H1 (cell line): ENCODE measurements around the gene IFI27L1. TPM values are rescaled to one million over a fixed set of nuclear protein-coding genes. Genes with fewer than 3 reads are reported as not detected.

Experiments used
- CTCF ChIA-PET: fragments of 300-600 bp; sonication (Branson Sonifier 250); formaldehyde crosslinking; loops from one replicate; lab custom pipeline; 2021; ENCODE audit not compliant: partially characterized antibody; lab: Charles Lee
- POLR2A ChIA-PET: fragments of 300-600 bp; sonication (Branson Sonifier 250); formaldehyde crosslinking; loops from one replicate; lab custom pipeline; 2021; ENCODE audit warnings: inconsistent platforms; ENCODE audit not compliant: partially characterized antibody; lab: Charles Lee
- DNase-seq, 2 experiments: peaks; one replicate each; pipeline versions ENCODE4 v3.0.0 to v3.0.0-alpha.2; 2010 to 2022; ENCODE audit warnings: low spot score in 2 of 2, low read depth in 1 of 2, mixed read lengths in 1 of 2
- FAIRE-seq: peaks from 2 replicates; lab custom pipeline; 2011; peaks lifted over from hg19 to GRCh38; lab: Jason Lieb, UNC
- H2AFZ ChIP-seq: 2 replicates; pipeline ENCODE4 v1.8.1; 2012; ENCODE audit warnings: low read length, inconsistent platforms
- H2AK5ac ChIP-seq: 2 replicates; pipeline ENCODE4 v1.6.1; 2013; ENCODE audit warnings: low read depth, low read length
- H2BK120ac ChIP-seq: replicated peaks from 2 replicates; pipeline ENCODE3; 2013; ENCODE audit warnings: low read depth, low read length, inconsistent platforms
- H2BK12ac ChIP-seq: 2 replicates; pipeline ENCODE4 v1.6.1; 2013; ENCODE audit warnings: low read depth, low read length
- H2BK15ac ChIP-seq: 2 replicates; pipeline ENCODE4 v1.6.1; 2013; ENCODE audit warnings: low read length
- H2BK20ac ChIP-seq: 2 replicates; pipeline ENCODE4 v1.6.1; 2013; ENCODE audit warnings: low read length
- H2BK5ac ChIP-seq: 2 replicates; pipeline ENCODE4 v1.6.1; 2013; ENCODE audit warnings: low read depth, low read length
- H3K14ac ChIP-seq: 2 replicates; pipeline ENCODE4 v1.6.1; 2013; ENCODE audit warnings: inconsistent platforms; ENCODE audit not compliant: insufficient read length
- H3K18ac ChIP-seq: 2 replicates; pipeline ENCODE4 v1.6.1; 2013; ENCODE audit warnings: low read length; ENCODE audit errors: extremely low read depth
- H3K23ac ChIP-seq: 2 replicates; pipeline ENCODE4 v1.6.1; 2013; ENCODE audit warnings: inconsistent platforms; ENCODE audit not compliant: insufficient read length
- H3K23me2 ChIP-seq: 2 replicates; pipeline ENCODE4 v1.6.1; 2013; ENCODE audit warnings: low read depth, low read length
- H3K27ac ChIP-seq: 2 replicates; pipeline ENCODE4 v1.6.1; 2011; ENCODE audit warnings: low read depth, low read length, inconsistent platforms
- H3K27me3 ChIP-seq, 4 experiments: replicated peaks in 1 of 4; 1 replicate in 1 of 4; 2 replicates in 3 of 4; pipeline versions ENCODE4 v1.6.1 to v1.8.1; 2011 to 2013; ENCODE audit warnings: low read length in 3 of 4, mild to moderate bottlenecking in 3 of 4, inconsistent platforms in 2 of 4, mixed read lengths in 2 of 4, moderate library complexity in 1 of 4; ENCODE audit not compliant: control insufficient read depth in 3 of 4, insufficient read depth in 3 of 4; ENCODE audit errors: extremely low read depth in 1 of 4
- H3K36me3 ChIP-seq, 4 experiments: 2 replicates each; pipeline versions ENCODE4 v1.6.1 to v1.8.1; 2011 to 2013; ENCODE audit warnings: mild to moderate bottlenecking in 4 of 4, low read length in 3 of 4, moderate library complexity in 2 of 4, control low read depth in 1 of 4, inconsistent platforms in 1 of 4; ENCODE audit not compliant: insufficient read depth in 4 of 4, control insufficient read depth in 2 of 4
- H3K4ac ChIP-seq: replicated peaks from 2 replicates; pipeline ENCODE3; 2013; ENCODE audit warnings: low read length, low read depth, mixed read lengths, inconsistent platforms; ENCODE audit not compliant: insufficient read length
- H3K4me1 ChIP-seq, 4 experiments: replicated peaks in 1 of 4; 1 replicate in 1 of 4; 2 replicates in 3 of 4; pipeline versions ENCODE4 v1.6.1 to v1.8.1; 2011 to 2013; ENCODE audit warnings: low read length in 3 of 4, inconsistent platforms in 2 of 4, mixed read lengths in 1 of 4; ENCODE audit not compliant: insufficient read depth in 4 of 4, control insufficient read depth in 3 of 4
- H3K4me2 ChIP-seq, 2 experiments: 2 replicates each; pipeline versions ENCODE4 v1.6.1 to v1.8.1; 2011 to 2013; ENCODE audit warnings: low read depth in 2 of 2, low read length in 2 of 2, control low read depth in 1 of 2, inconsistent platforms in 1 of 2, mild to moderate bottlenecking in 1 of 2; ENCODE audit not compliant: insufficient read depth in 1 of 2
- H3K4me3 ChIP-seq, 4 experiments: fragments of 200-600, 300-600 bp in 1 of 4; sonication (generic), shearing (Covaris generic), sonication (Bioruptor Twin) in 1 of 4; 2 replicates each; pipeline versions ENCODE4 v1.5.1 to v1.8.1; 2011 to 2016; ENCODE audit warnings: low read length in 4 of 4, low read depth in 3 of 4, control low read depth in 2 of 4, inconsistent platforms in 2 of 4, mild to moderate bottlenecking in 2 of 4, mixed read lengths in 1 of 4, moderate library complexity in 1 of 4; ENCODE audit not compliant: insufficient read depth in 2 of 4; ENCODE audit errors: extremely low read depth in 1 of 4
- H3K56ac ChIP-seq: replicated peaks from 2 replicates; pipeline ENCODE3; 2013; ENCODE audit warnings: low read depth, mild to moderate bottlenecking, mixed read lengths, low read length, inconsistent platforms; ENCODE audit not compliant: insufficient read length
- H3K79me1 ChIP-seq: 2 replicates; pipeline ENCODE4 v1.6.1; 2013; ENCODE audit warnings: low read depth, low read length, control low read depth
- H3K79me2 ChIP-seq, 2 experiments: 2 replicates each; pipeline versions ENCODE4 v1.6.1 to v1.8.1; 2012 to 2013; ENCODE audit warnings: low read length in 2 of 2, mild to moderate bottlenecking in 2 of 2, inconsistent platforms in 1 of 2; ENCODE audit not compliant: insufficient read depth in 2 of 2, control insufficient read depth in 1 of 2
- H3K9ac ChIP-seq, 4 experiments: replicated peaks in 1 of 4; 1 replicate in 1 of 4; 2 replicates in 3 of 4; pipeline versions ENCODE4 v1.6.1 to v1.8.1; 2011 to 2013; ENCODE audit warnings: low read depth in 3 of 4, low read length in 3 of 4, control low read depth in 2 of 4, mild to moderate bottlenecking in 2 of 4, moderate library complexity in 2 of 4, inconsistent platforms in 1 of 4; ENCODE audit errors: extremely low read depth in 1 of 4
- H3K9me3 ChIP-seq, 2 experiments: 2 replicates each; pipeline versions ENCODE4 v1.6.1 to v1.8.1; 2012 to 2013; ENCODE audit warnings: mild to moderate bottlenecking in 2 of 2, moderate library complexity in 2 of 2, control low read depth in 1 of 2, inconsistent platforms in 1 of 2, low read depth in 1 of 2, low read length in 1 of 2, mixed read lengths in 1 of 2; ENCODE audit not compliant: insufficient read depth in 2 of 2
- H4K20me1 ChIP-seq, 2 experiments: replicated peaks in 1 of 2; 2 replicates each; pipeline versions ENCODE3 to v1.8.1; 2011 to 2013; ENCODE audit warnings: inconsistent platforms in 2 of 2, low read length in 2 of 2, mild to moderate bottlenecking in 1 of 2; ENCODE audit not compliant: insufficient read depth in 2 of 2, control insufficient read depth in 1 of 2
- H4K5ac ChIP-seq: 2 replicates; pipeline ENCODE4 v1.6.1; 2013; ENCODE audit warnings: low read length, low read depth, mixed read lengths, inconsistent platforms; ENCODE audit not compliant: insufficient read length
- H4K8ac ChIP-seq: 2 replicates; pipeline ENCODE4 v1.8.0; 2013; ENCODE audit warnings: mild to moderate bottlenecking, moderate library complexity, low read length, inconsistent platforms; ENCODE audit not compliant: insufficient read depth; ENCODE audit errors: extremely low read depth
- H4K91ac ChIP-seq: replicated peaks from 2 replicates; pipeline ENCODE3; 2013; ENCODE audit warnings: low read length, mixed read lengths, inconsistent platforms; ENCODE audit not compliant: insufficient read length
- BCL11A ChIP-seq, 2 experiments: IDR thresholded peaks; one replicate each; pipeline ENCODE4 v1.6.1; 2011; ENCODE audit warnings: low read depth in 2 of 2, low read length in 2 of 2, mild to moderate bottlenecking in 2 of 2
- E2F6 ChIP-seq: IDR thresholded peaks from 2 replicates; pipeline ENCODE4 v1.6.1; 2012; ENCODE audit warnings: inconsistent platforms
- FOSL1 ChIP-seq: IDR thresholded peaks from 2 replicates; pipeline ENCODE4 v1.6.1; 2011; ENCODE audit warnings: mild to moderate bottlenecking, low read depth, low read length, moderate library complexity; ENCODE audit not compliant: insufficient read depth
- GABPA ChIP-seq: IDR thresholded peaks from 2 replicates; pipeline ENCODE4 v1.6.1; 2011; ENCODE audit warnings: mild to moderate bottlenecking, low read length, moderate library complexity, borderline replicate concordance; ENCODE audit not compliant: insufficient read depth
- NANOG ChIP-seq: IDR thresholded peaks from 2 replicates; pipeline ENCODE4 v1.6.1; 2011; ENCODE audit warnings: low read length, low read depth, mild to moderate bottlenecking, inconsistent platforms; ENCODE audit not compliant: insufficient read depth, poor library complexity, severe bottlenecking
- RNF2 ChIP-seq: fragments of 200-900, 300-1000 bp; sonication (generic); IDR thresholded peaks from 2 replicates; pipeline ENCODE4 v1.7.1; 2016; ENCODE audit warnings: borderline replicate concordance, low read depth, mild to moderate bottlenecking, antibody characterized with exemption, low read length; ENCODE audit not compliant: poor library complexity, severe bottlenecking; ENCODE audit errors: missing control alignments
- TCF12 ChIP-seq: IDR thresholded peaks from 2 replicates; pipeline ENCODE4 v1.6.1; 2011; ENCODE audit warnings: low read depth, mild to moderate bottlenecking, low read length
- TEAD4 ChIP-seq: IDR thresholded peaks from 2 replicates; pipeline ENCODE4 v1.6.1; 2012; ENCODE audit warnings: low read depth, low read length, inconsistent platforms, mixed read lengths
- WGBS, 2 experiments: shearing (Covaris generic) in 1 of 2; methylation state at CpG; one replicate each; pipeline versions ENCODE4 v1.1.6 to v1.1.7; 2013 to 2015; ENCODE audit warnings: low lambda C conversion rate in 2 of 2, mixed read lengths in 2 of 2, inconsistent platforms in 1 of 2, low coverage in 1 of 2, missing lambda C conversion rate in 1 of 2; ENCODE audit not compliant: insufficient replicate concordance in 2 of 2, insufficient coverage in 1 of 2, insufficient read length in 1 of 2; ENCODE audit errors: extremely low coverage in 1 of 2, missing lambda C conversion rate in 1 of 2; 5-methylcytosine and 5-hydroxymethylcytosine counted together
- polyA plus RNA-seq, 7 experiments: library from polyadenylated mRNA; depleted of rRNA in 3 of 7; stranded (reverse) in 5 of 7; unstranded in 2 of 7; fragments of >200 nt in 5 of 7; fragments of 200-250 nt in 2 of 7; gene quantifications; 1 replicate in 5 of 7; 2 replicates in 1 of 7; 4 replicates in 1 of 7; pipeline versions ENCODE4 v1.2.1 to v1.2.3, GENCODE V29; 2011 to 2013; ENCODE audit warnings: missing spikeins in 2 of 7, mixed read lengths in 2 of 7
- total RNA-seq: library from RNA; stranded (reverse); fragmentation: NEBNext Ultra II Directional; extraction: Animal tissue kit (Norgen Biotek cat#: 25700); gene quantifications from 2 replicates; pipeline ENCODE4 v1.2.1, GENCODE V29; 2021

IFI27L1 gene
- total and polyA plus RNA-seq, 2 of the 8 experiments (the other 6 are each of a cell fraction or from before 2014, with no cell fraction given): 21.2 to 30.5 TPM

GRCh38 chr14:94123296-94123695, 42.2 kb downstream of the IFI27L1 start:
- H2AK5ac ChIP-seq: no peak overlapping the region
- no peak overlapping the region for H3K23ac ChIP-seq
- TF ChIP-seq TCF12 (no peak), NANOG (no peak), FOSL1 (no peak), BCL11A (IDR thresholded peaks at IDR 0.05; ENCODE audit: low read depth in 2 of 2, low read length in 2 of 2) (no peak), TEAD4 (no peak), GABPA (no peak), RNF2 (no peak), E2F6 (no peak)
- TF ChIP-seq, all 59 proteins: peak for 0
- FAIRE-seq (no peak), DNase-seq (no peak)
- Histone ChIP-seq H3K4ac (no peak overlapping the region), H2BK120ac (no peak overlapping the region), H3K4me1 (peaks cover 0 to 2% (median 0%) of the 10 kb centered on the region in 4 experiments; a peak in 2 of 7 replicates), H3K56ac (no peak overlapping the region), H3K27me3 (peaks cover 0 to 2% (median 0%) of the 10 kb centered on the region in 4 experiments; a peak in 2 of 7 replicates), H3K79me2 (no peaks in the 10 kb centered on the region), H2BK20ac (no peak overlapping the region), H3K18ac (no peak overlapping the region), H3K9ac (no peak overlapping the region), H3K27ac (no peak overlapping the region), H2BK15ac (no peak overlapping the region), H2AFZ (no peak overlapping the region), H4K20me1 (no peaks in the 10 kb centered on the region), H4K8ac (no peak overlapping the region), H3K9me3 (peaks cover 2 to 7% of the 10 kb centered on the region in 2 experiments; a peak in 1 of 4 replicates), H3K23me2 (0 out of 2 replicates have a peak, but pooled peaks cover 2% of the 10 kb centered on the region), H3K14ac (no peak overlapping the region), H3K36me3 (no peaks in the 10 kb centered on the region), H3K4me3 (no peak overlapping the region), H3K79me1 (no peaks in the 10 kb centered on the region), H4K5ac (no peak overlapping the region), H2BK5ac (no peak overlapping the region), H2BK12ac (no peak overlapping the region), H3K4me2 (no peak overlapping the region), H4K91ac (no peak overlapping the region)
- ChIA-PET CTCF (interaction anchor here (1.7 kb wide), 1 partner anchor 13 kb away, joined by 6 read pairs; no protein-coding TSS in a partner anchor), POLR2A (no interaction called here)
- 87% methylated on average over 9 of the region's 9 CpGs; no CpG with 5 or more reads in 1 of the 2 experiments for WGBS, 2 experiments
